WTC11 (cell line): Measurements from ENCODE around the gene F13A1.

Experiments used
- RELA ChIP-seq: sonication (generic); formaldehyde crosslinking; IDR thresholded peaks from 2 replicates; pipeline ENCODE4 v1.8.1; 2022; ENCODE audit warnings: missing genetic modification reagents, mild to moderate bottlenecking, borderline replicate concordance
- TF ChIP-seq, protein P1 (sequence below): fragments of 200-600 bp; IDR thresholded peaks from 2 replicates; pipeline ENCODE4 v1.8.0; 2022; ENCODE audit warnings: antibody characterized with exemption
- TF ChIP-seq, protein P2 (sequence below): sonication (generic); formaldehyde crosslinking; IDR thresholded peaks from 2 replicates; pipeline ENCODE4 v1.8.1; 2022; ENCODE audit warnings: mild to moderate bottlenecking, moderate library complexity, missing genetic modification reagents
- TF ChIP-seq, protein P3 (sequence below): sonication (generic); formaldehyde crosslinking; IDR thresholded peaks from 2 replicates; pipeline ENCODE4 v1.8.0; 2022; ENCODE audit warnings: mild to moderate bottlenecking, missing genetic modification reagents

DNA sequence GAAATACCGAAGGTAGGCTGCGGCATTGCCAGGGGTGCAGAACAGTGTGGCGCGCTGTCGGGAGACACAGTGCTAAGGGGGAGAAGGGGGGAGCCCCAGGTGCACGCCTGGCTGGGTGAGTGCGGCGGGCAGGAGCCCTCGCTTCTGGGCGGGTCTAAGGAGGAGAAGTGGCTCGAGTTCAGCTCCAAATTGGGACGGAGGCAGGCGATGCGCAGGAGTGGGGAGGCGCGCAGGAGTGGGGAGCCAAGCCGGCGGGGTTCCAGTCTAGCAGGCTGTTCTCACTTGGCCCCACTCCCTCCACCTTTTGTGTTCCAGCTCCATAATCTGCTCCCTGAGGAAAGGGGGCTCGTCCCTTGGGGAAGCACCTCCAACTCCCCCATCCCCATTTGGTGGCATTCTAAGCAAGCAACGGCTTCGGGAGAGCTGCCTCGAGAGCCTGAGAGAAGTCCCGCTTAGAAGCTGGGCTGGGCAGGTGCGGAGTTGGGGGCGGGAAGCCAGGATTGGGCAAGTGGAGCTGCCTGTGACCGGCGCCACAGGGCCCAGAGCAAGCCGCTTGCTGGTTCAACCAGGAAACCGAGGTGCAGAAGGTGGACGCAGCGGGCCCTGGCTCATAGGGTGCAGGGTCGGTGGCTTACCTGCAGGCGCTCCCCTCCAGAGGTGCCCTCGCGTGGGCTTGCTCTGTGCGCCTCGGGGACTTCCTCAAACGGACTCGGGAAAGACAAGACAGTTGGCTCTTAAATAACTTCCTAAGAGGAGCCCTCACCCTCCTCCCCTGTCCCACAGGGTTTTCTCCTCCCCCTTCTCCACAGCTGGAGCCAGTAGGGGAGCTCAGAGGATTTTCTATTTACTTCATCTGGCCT, at the start of gene F13A1:
- TF ChIP-seq, protein P1, sequence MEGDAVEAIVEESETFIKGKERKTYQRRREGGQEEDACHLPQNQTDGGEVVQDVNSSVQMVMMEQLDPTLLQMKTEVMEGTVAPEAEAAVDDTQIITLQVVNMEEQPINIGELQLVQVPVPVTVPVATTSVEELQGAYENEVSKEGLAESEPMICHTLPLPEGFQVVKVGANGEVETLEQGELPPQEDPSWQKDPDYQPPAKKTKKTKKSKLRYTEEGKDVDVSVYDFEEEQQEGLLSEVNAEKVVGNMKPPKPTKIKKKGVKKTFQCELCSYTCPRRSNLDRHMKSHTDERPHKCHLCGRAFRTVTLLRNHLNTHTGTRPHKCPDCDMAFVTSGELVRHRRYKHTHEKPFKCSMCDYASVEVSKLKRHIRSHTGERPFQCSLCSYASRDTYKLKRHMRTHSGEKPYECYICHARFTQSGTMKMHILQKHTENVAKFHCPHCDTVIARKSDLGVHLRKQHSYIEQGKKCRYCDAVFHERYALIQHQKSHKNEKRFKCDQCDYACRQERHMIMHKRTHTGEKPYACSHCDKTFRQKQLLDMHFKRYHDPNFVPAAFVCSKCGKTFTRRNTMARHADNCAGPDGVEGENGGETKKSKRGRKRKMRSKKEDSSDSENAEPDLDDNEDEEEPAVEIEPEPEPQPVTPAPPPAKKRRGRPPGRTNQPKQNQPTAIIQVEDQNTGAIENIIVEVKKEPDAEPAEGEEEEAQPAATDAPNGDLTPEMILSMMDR, result no peak
- TF ChIP-seq, protein P2, sequence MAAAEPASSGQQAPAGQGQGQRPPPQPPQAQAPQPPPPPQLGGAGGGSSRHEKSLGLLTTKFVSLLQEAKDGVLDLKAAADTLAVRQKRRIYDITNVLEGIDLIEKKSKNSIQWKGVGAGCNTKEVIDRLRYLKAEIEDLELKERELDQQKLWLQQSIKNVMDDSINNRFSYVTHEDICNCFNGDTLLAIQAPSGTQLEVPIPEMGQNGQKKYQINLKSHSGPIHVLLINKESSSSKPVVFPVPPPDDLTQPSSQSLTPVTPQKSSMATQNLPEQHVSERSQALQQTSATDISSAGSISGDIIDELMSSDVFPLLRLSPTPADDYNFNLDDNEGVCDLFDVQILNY (CRISPR knock-in tag), result no peak
- TF ChIP-seq, protein P3, sequence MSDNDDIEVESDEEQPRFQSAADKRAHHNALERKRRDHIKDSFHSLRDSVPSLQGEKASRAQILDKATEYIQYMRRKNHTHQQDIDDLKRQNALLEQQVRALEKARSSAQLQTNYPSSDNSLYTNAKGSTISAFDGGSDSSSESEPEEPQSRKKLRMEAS (CRISPR knock-in tag), result peak; percentile 63; the same call in 1 of the 2 replicates
- TF ChIP-seq RELA (CRISPR knock-in tag), result no peak
